GM23248 (cell line): Measurements from ENCODE around the gene ADCY7. TPM values are rescaled to one million over a fixed set of nuclear protein-coding genes. Genes with fewer than 3 reads are reported as not detected.
A peak's percentile ranks its signal among the peaks of the same experiment; 100 is the strongest.

Source experiments
- DNase-seq: peaks from one replicate; pipeline ENCODE4 v3.0.0-alpha.2; 2015
- H2AFZ ChIP-seq: fragments of 200-600 bp; sonication (generic); 2 replicates; pipeline ENCODE4 v1.6.1; 2016; ENCODE audit warnings: antibody characterized with exemption
- H3F3A ChIP-seq: fragments of 200-600 bp; sonication (generic); 2 replicates; pipeline ENCODE4 v1.6.1; 2016; ENCODE audit warnings: mild to moderate bottlenecking, antibody characterized with exemption, mixed run types; ENCODE audit not compliant: insufficient read depth
- H3K27ac ChIP-seq: fragments of 200-600 bp; sonication (generic); 2 replicates; pipeline ENCODE4 v1.5.1; 2016; ENCODE audit warnings: mild to moderate bottlenecking
- H3K27me3 ChIP-seq: fragments of 200-600 bp; sonication (generic); replicated peaks from 2 replicates; pipeline ENCODE4 v1.6.1; 2016; ENCODE audit warnings: mild to moderate bottlenecking; ENCODE audit not compliant: insufficient read depth
- H3K36me3 ChIP-seq: fragments of 200-600 bp; sonication (generic); 2 replicates; pipeline ENCODE4 v1.6.1; 2016; ENCODE audit warnings: low read depth, mild to moderate bottlenecking
- H3K4me1 ChIP-seq: fragments of 200-600 bp; sonication (generic); 2 replicates; pipeline ENCODE4 v1.6.1; 2016; ENCODE audit warnings: mild to moderate bottlenecking; ENCODE audit not compliant: insufficient read depth
- H3K4me2 ChIP-seq: fragments of 200-600 bp; sonication (generic); one replicate; pipeline ENCODE4 v1.6.1; 2016; ENCODE audit warnings: mild to moderate bottlenecking; ENCODE audit not compliant: unreplicated experiment
- H3K4me3 ChIP-seq: fragments of 200-600 bp; sonication (generic); 2 replicates; pipeline ENCODE4 v1.5.1; 2016; ENCODE audit warnings: mild to moderate bottlenecking
- H3K79me2 ChIP-seq: fragments of 200-600 bp; sonication (generic); 2 replicates; pipeline ENCODE4 v1.6.1; 2016; ENCODE audit warnings: mild to moderate bottlenecking; ENCODE audit not compliant: insufficient read depth
- H3K9ac ChIP-seq: fragments of 200-600 bp; sonication (generic); 2 replicates; pipeline ENCODE4 v1.6.1; 2016; ENCODE audit warnings: mild to moderate bottlenecking
- H3K9me2 ChIP-seq: fragments of 200-600 bp; sonication (generic); 2 replicates; pipeline ENCODE4 v1.6.1; 2016; ENCODE audit warnings: mixed run types, mild to moderate bottlenecking, moderate library complexity; ENCODE audit not compliant: insufficient read depth
- H3K9me3 ChIP-seq: fragments of 200-600 bp; sonication (generic); one replicate; pipeline ENCODE4 v1.6.1; 2017; ENCODE audit warnings: low read depth
- H4K20me1 ChIP-seq: fragments of 200-600 bp; sonication (generic); 2 replicates; pipeline ENCODE4 v1.6.0; 2016; ENCODE audit not compliant: insufficient read depth
- EZH2 ChIP-seq: fragments of 200-600 bp; sonication (generic); IDR thresholded peaks from 2 replicates; pipeline ENCODE4 v1.6.1; 2018; ENCODE audit warnings: antibody characterized with exemption, mild to moderate bottlenecking; ENCODE audit not compliant: insufficient read depth, poor library complexity, severe bottlenecking
- EZH2phosphoT487 ChIP-seq: fragments of 200-600 bp; sonication (generic); IDR thresholded peaks from 2 replicates; pipeline ENCODE4 v1.6.1; 2018; ENCODE audit warnings: antibody characterized with exemption, moderate library complexity, mild to moderate bottlenecking, low read depth; ENCODE audit not compliant: insufficient read depth
- WGBS, 2 experiments: methylation state at CpG; one replicate each; pipeline ENCODE4 v1.1.6; 2015 to 2017; ENCODE audit warnings: low lambda C conversion rate in 2 of 2, low coverage in 1 of 2; ENCODE audit errors: missing lambda C conversion rate in 2 of 2; 5-methylcytosine and 5-hydroxymethylcytosine counted together
- in situ Hi-C: fragments of 300-500 bp; cut with MboI; formaldehyde crosslinking; loops from 2 replicates; pipeline ENCODE4 v1.15.0; 2020
- polyA plus RNA-seq: library from polyadenylated mRNA; unstranded; fragments of >200 nt; fragmentation: Nextera tagmentation; extraction: Ambion mirVana; gene quantifications from 2 replicates; pipeline ENCODE4 v1.2.1, GENCODE V29; 2016
- total RNA-seq: library from RNA; depleted of rRNA; stranded (reverse); fragments of >200 nt; shearing (Covaris generic); gene quantifications from 2 replicates; pipeline ENCODE4 v1.2.3, GENCODE V29; 2014

The ADCY7 gene
- total and polyA plus RNA-seq, 2 experiments from 2014 or later: 31.9 to 87.4 TPM

- 91 to 92% methylated on average over 13 of the region's 13 CpGs for WGBS, 2 experiments
- Histone ChIP-seq H3F3A (no peaks in the 10 kb centered on the region), H3K4me2 (no peak overlapping the region), H4K20me1 (no peaks in the 10 kb centered on the region), H3K27me3 (no peaks in the 10 kb centered on the region), H3K36me3 (no peaks in the 10 kb centered on the region), H3K9me2 (no peaks in the 10 kb centered on the region), H3K4me1 (peaks cover 17% of the 10 kb centered on the region), H3K4me3 (no peak overlapping the region), H3K27ac (no peak overlapping the region), H3K9ac (no peak overlapping the region), H2AFZ (no peak overlapping the region), H3K9me3 (no peaks in the 10 kb centered on the region), H3K79me2 (peaks cover 93% of the 10 kb centered on the region)
- DNase-seq: no peak
- no peak for TF ChIP-seq EZH2phosphoT487
- no peak for TF ChIP-seq EZH2
- in situ Hi-C loops: no loop called here
Observed at GRCh38 chr16:50270510-50271147, 4.3 kb downstream of the ADCY7 start.

GRCh38 chr16:50271148-50272041 lies 5.0 kb downstream of the ADCY7 start:
- Histone ChIP-seq H3K4me2 (no peak overlapping the region), H3K27ac (no peak overlapping the region), H3F3A (no peaks in the 10 kb centered on the region), H3K4me1 (peaks cover 12% of the 10 kb centered on the region), H3K9me3 (no peaks in the 10 kb centered on the region), H3K9ac (no peak overlapping the region), H3K36me3 (no peaks in the 10 kb centered on the region), H3K79me2 (peaks cover 96% of the 10 kb centered on the region), H3K27me3 (no peaks in the 10 kb centered on the region), H2AFZ (no peak overlapping the region), H3K4me3 (no peak overlapping the region), H3K9me2 (no peaks in the 10 kb centered on the region), H4K20me1 (no peaks in the 10 kb centered on the region)
- in situ Hi-C loops: no loop called here
- DNase-seq: no peak
- 88 to 89% methylated on average over 14 to 15 of the region's 15 CpGs for whole genome bisulfite sequencing, 2 experiments
- TF ChIP-seq EZH2: no peak
- no peak for TF ChIP-seq EZH2phosphoT487

GRCh38 chr16:50272111-50272571 lies 5.8 kb downstream of the ADCY7 start:
- TF ChIP-seq EZH2 (no peak), EZH2phosphoT487 (no peak)

GRCh38 chr16:50272687-50273381 lies 6.5 kb downstream of the ADCY7 start:
- in situ Hi-C loops: no loop called here
- no peak overlapping the region for H2AFZ ChIP-seq
- H4K20me1 ChIP-seq: no peaks in the 10 kb centered on the region
- TF ChIP-seq EZH2phosphoT487 (no peak), EZH2 (no peak)
- no peaks in the 10 kb centered on the region for H3K27me3 ChIP-seq
- H3K4me1 ChIP-seq: no peaks in the 10 kb centered on the region
- no peak overlapping the region for H3K27ac ChIP-seq
- H3K4me3 ChIP-seq: no peak overlapping the region
- peaks cover 97% of the 10 kb centered on the region for H3K79me2 ChIP-seq
- no peak overlapping the region for H3K4me2 ChIP-seq
- WGBS, 2 experiments: 86 to 95% methylated on average over 5 of the region's 5 CpGs
- H3K9me2 ChIP-seq: no peaks in the 10 kb centered on the region
- 0 out of 2 replicates have a peak, but pooled peaks cover 7% of the 10 kb centered on the region for H3F3A ChIP-seq
- no peak overlapping the region for H3K9ac ChIP-seq
- no peaks in the 10 kb centered on the region for H3K9me3 ChIP-seq
- H3K36me3 ChIP-seq: no peaks in the 10 kb centered on the region
- no peak for DNase-seq

More at GRCh38 chr16:50272111-50272571, 5.8 kb downstream of the ADCY7 start:
- H3K4me1 ChIP-seq: peaks cover 6% of the 10 kb centered on the region; the same call in 1 of the 2 replicates
- no peaks in the 10 kb centered on the region for H3K9me2 ChIP-seq
- peaks cover 97% of the 10 kb centered on the region for H3K79me2 ChIP-seq
- H4K20me1 ChIP-seq: no peaks in the 10 kb centered on the region
- peak; percentile 39 for DNase-seq
- H3F3A ChIP-seq: 0 out of 2 replicates have a peak, but pooled peaks cover 6% of the 10 kb centered on the region
- in situ Hi-C loops: no loop called here
- no peak overlapping the region for H3K27ac ChIP-seq
- H3K9me3 ChIP-seq: no peaks in the 10 kb centered on the region
- H3K9ac ChIP-seq: no peak overlapping the region
- H3K4me3 ChIP-seq: no peak overlapping the region
- no peak overlapping the region for H2AFZ ChIP-seq
- 79 to 80% methylated on average over 6 to 7 of the region's 7 CpGs for WGBS, 2 experiments
- no peaks in the 10 kb centered on the region for H3K27me3 ChIP-seq
- no peak overlapping the region for H3K4me2 ChIP-seq
- H3K36me3 ChIP-seq: no peaks in the 10 kb centered on the region
